SK-N-MC (cell line): Measurements from ENCODE around the gene CPAMD8.

Experiments used
- DNase-seq: peaks from one replicate; pipeline ENCODE4 v3.0.0-alpha.2; 2011; ENCODE audit warnings: low read depth, low spot score
- H3K27ac ChIP-seq: fragments of 200-600 bp; sonication (generic); 2 replicates; pipeline ENCODE4 v1.5.1; 2016; ENCODE audit warnings: mixed run types
- H3K36me3 ChIP-seq: fragments of 200-600 bp; sonication (generic); 2 replicates; pipeline ENCODE4 v1.6.1; 2017; ENCODE audit warnings: antibody characterized with exemption, low read length, mixed read lengths; ENCODE audit not compliant: insufficient read depth
- H3K4me3 ChIP-seq: fragments of 200-600 bp; sonication (generic); 2 replicates; pipeline ENCODE4 v1.5.1; 2016
- H3K9ac ChIP-seq: fragments of 200-600 bp; sonication (generic); 2 replicates; pipeline ENCODE4 v1.8.0; 2017; ENCODE audit warnings: mixed run types, mixed read lengths; ENCODE audit not compliant: insufficient read length
- H3K9me3 ChIP-seq: fragments of 200-600 bp; sonication (generic); 2 replicates; pipeline ENCODE4 v1.6.1; 2017; ENCODE audit warnings: low read depth, mild to moderate bottlenecking, antibody characterized with exemption, low read length, moderate library complexity, mixed read lengths
- EZH2 ChIP-seq: fragments of 200-600 bp; sonication (generic); IDR thresholded peaks from one replicate; pipeline ENCODE4 v1.6.1; 2017; ENCODE audit warnings: antibody characterized with exemption
- FOXP2 ChIP-seq: optimal IDR thresholded peaks from 2 replicates; pipeline ENCODE3; 2011; ENCODE audit warnings: mild to moderate bottlenecking, moderate library complexity; ENCODE audit not compliant: insufficient read depth; ENCODE audit errors: extremely low read length, control extremely low read depth
- POLR2AphosphoS5 ChIP-seq: IDR thresholded peaks from 2 replicates; pipeline ENCODE4 v1.6.1; 2012; ENCODE audit warnings: mild to moderate bottlenecking, low read depth, low read length, borderline replicate concordance

The CPAMD8 gene

GRCh38 chr19:16868423-16869130, 158.0 kb downstream of the CPAMD8 start:
- no peak overlapping the region for H3K9ac ChIP-seq
- DNase-seq, result no peak
- H3K27ac ChIP-seq, result no peak overlapping the region
- no peak for TF ChIP-seq FOXP2
- no peak for TF ChIP-seq POLR2AphosphoS5
- no peak for TF ChIP-seq EZH2
- no peak overlapping the region for H3K4me3 ChIP-seq
- H3K36me3 ChIP-seq, result peaks cover 44% of the 10 kb centered on the region
- no peaks in the 10 kb centered on the region for H3K9me3 ChIP-seq

GRCh38 chr19:16867211-16867610, 159.4 kb downstream of the CPAMD8 start:
- H3K27ac ChIP-seq, result no peak overlapping the region
- peaks cover 53% of the 10 kb centered on the region for H3K36me3 ChIP-seq
- H3K9ac ChIP-seq, result no peak overlapping the region
- no peak for TF ChIP-seq POLR2AphosphoS5
- TF ChIP-seq EZH2, result no peak
- no peak for TF ChIP-seq FOXP2
- H3K4me3 ChIP-seq, result no peak overlapping the region
- no peaks in the 10 kb centered on the region for H3K9me3 ChIP-seq
- no peak for DNase-seq

- TF ChIP-seq POLR2AphosphoS5, result no peak
- no peak for TF ChIP-seq FOXP2
- no peak for TF ChIP-seq EZH2
- DNase-seq, result no peak
- H3K4me3 ChIP-seq, result no peak overlapping the region
- no peak overlapping the region for H3K9ac ChIP-seq
- H3K27ac ChIP-seq, result no peak overlapping the region
- H3K36me3 ChIP-seq, result peaks cover 47% of the 10 kb centered on the region
- no peaks in the 10 kb centered on the region for H3K9me3 ChIP-seq
Measured at GRCh38 chr19:16862826-16863415, 163.7 kb downstream of the CPAMD8 start.

GRCh38 chr19:16861834-16862233, 164.8 kb downstream of the CPAMD8 start:
- no peaks in the 10 kb centered on the region for H3K9me3 ChIP-seq
- H3K4me3 ChIP-seq, result no peak overlapping the region
- no peak overlapping the region for H3K27ac ChIP-seq
- no peak for DNase-seq
- peaks cover 36% of the 10 kb centered on the region for H3K36me3 ChIP-seq
- TF ChIP-seq POLR2AphosphoS5 (no peak), EZH2 (no peak), FOXP2 (no peak)
- H3K9ac ChIP-seq, result no peak overlapping the region

GRCh38 chr19:16861011-16861410, 165.6 kb downstream of the CPAMD8 start:
- TF ChIP-seq POLR2AphosphoS5, result no peak
- TF ChIP-seq EZH2, result no peak
- TF ChIP-seq FOXP2, result no peak
- H3K9ac ChIP-seq, result no peak overlapping the region
- DNase-seq, result no peak
- no peaks in the 10 kb centered on the region for H3K9me3 ChIP-seq
- H3K36me3 ChIP-seq, result peaks cover 30% of the 10 kb centered on the region
- H3K4me3 ChIP-seq, result no peak overlapping the region
- H3K27ac ChIP-seq, result no peak overlapping the region

- DNase-seq, result no peak
- Histone ChIP-seq H3K27ac (no peak overlapping the region), H3K4me3 (no peak overlapping the region), H3K9ac (peak overlapping the region; percentile 20), H3K36me3 (peaks cover 23% of the 10 kb centered on the region; the same call in 1 of the 2 replicates), H3K9me3 (no peaks in the 10 kb centered on the region)
- TF ChIP-seq FOXP2, result no peak
- TF ChIP-seq EZH2, result no peak
- TF ChIP-seq POLR2AphosphoS5, result no peak
Measured at GRCh38 chr19:16860118-16860517, 166.5 kb downstream of the CPAMD8 start.

GRCh38 chr19:16859626-16860025, 167.0 kb downstream of the CPAMD8 start:
- TF ChIP-seq EZH2 (no peak), FOXP2 (no peak), POLR2AphosphoS5 (no peak)
- H3K9me3 ChIP-seq, result no peaks in the 10 kb centered on the region
- peaks cover 26% of the 10 kb centered on the region; the same call in 1 of the 2 replicates for H3K36me3 ChIP-seq
- no peak overlapping the region for H3K9ac ChIP-seq
- DNase-seq, result no peak
- H3K4me3 ChIP-seq, result no peak overlapping the region
- H3K27ac ChIP-seq, result no peak overlapping the region

GRCh38 chr19:16856091-16856490, 170.5 kb downstream of the CPAMD8 start:
- Histone ChIP-seq H3K9me3 (no peaks in the 10 kb centered on the region), H3K36me3 (peaks cover 39% of the 10 kb centered on the region)

More at GRCh38 chr19:16856091-16856490, 170.5 kb downstream of the CPAMD8 start:
- H3K27ac ChIP-seq, result no peak overlapping the region
- no peak overlapping the region for H3K9ac ChIP-seq
- TF ChIP-seq FOXP2 (no peak), EZH2 (no peak), POLR2AphosphoS5 (no peak)
- no peak overlapping the region for H3K4me3 ChIP-seq
- DNase-seq, result no peak
